ENCODE results near the gene DNAH11.

Gene DNAH11

GRCh38 chr7:21617916-21618390, 75.1 kb downstream of the DNAH11 start:
- H3K4me3 ChIP-seq (ENCODE audit: low read length): no peak overlapping the region
- no peak for TF ChIP-seq ZNF274 (IDR thresholded peaks at IDR 0.05; ENCODE audit: low read depth, low read length)

- no peak for TF ChIP-seq ZNF274 (IDR thresholded peaks at IDR 0.05; ENCODE audit: low read depth, low read length)
- no peak overlapping the region for H3K4me3 ChIP-seq (ENCODE audit: low read length)
Observed at GRCh38 chr7:21618706-21619105, 75.9 kb downstream of the DNAH11 start.

GRCh38 chr7:21620054-21620453, 77.2 kb downstream of the DNAH11 start:
- no peak for TF ChIP-seq ZNF274 (IDR thresholded peaks at IDR 0.05; ENCODE audit: low read depth, low read length)
- no peak overlapping the region for H3K4me3 ChIP-seq (ENCODE audit: low read length)

GRCh38 chr7:21624320-21624719, 81.5 kb downstream of the DNAH11 start:
- no peak for TF ChIP-seq ZNF274 (IDR thresholded peaks at IDR 0.05; ENCODE audit: low read depth, low read length)
- no peak overlapping the region for H3K4me3 ChIP-seq (ENCODE audit: low read length)

- no peak for TF ChIP-seq ZNF274 (IDR thresholded peaks at IDR 0.05; ENCODE audit: low read depth, low read length)
- H3K4me3 ChIP-seq (ENCODE audit: low read length): no peak overlapping the region
Observed at GRCh38 chr7:21636694-21637093, 93.9 kb downstream of the DNAH11 start.

GRCh38 chr7:21639206-21639868, 96.5 kb downstream of the DNAH11 start:
- H3K4me3 ChIP-seq (ENCODE audit: low read length): no peak overlapping the region
- no peak for TF ChIP-seq ZNF274 (IDR thresholded peaks at IDR 0.05; ENCODE audit: low read depth, low read length)

- no peak for TF ChIP-seq ZNF274 (IDR thresholded peaks at IDR 0.05; ENCODE audit: low read depth, low read length)
- H3K4me3 ChIP-seq (ENCODE audit: low read length): no peak overlapping the region
Observed at GRCh38 chr7:21640105-21640504, 97.3 kb downstream of the DNAH11 start.

GRCh38 chr7:21641546-21641945, 98.7 kb downstream of the DNAH11 start:
- no peak for TF ChIP-seq ZNF274 (IDR thresholded peaks at IDR 0.05; ENCODE audit: low read depth, low read length)

GRCh38 chr7:21642422-21642821, 99.6 kb downstream of the DNAH11 start:
- no peak overlapping the region for H3K4me3 ChIP-seq (ENCODE audit: low read length)
- no peak for TF ChIP-seq ZNF274 (IDR thresholded peaks at IDR 0.05; ENCODE audit: low read depth, low read length)

More at GRCh38 chr7:21641546-21641945, 98.7 kb downstream of the DNAH11 start:
- H3K4me3 ChIP-seq (ENCODE audit: low read length): no peak overlapping the region

GRCh38 chr7:21651697-21652096, 108.9 kb downstream of the DNAH11 start:
- TF ChIP-seq ZNF274 (IDR thresholded peaks at IDR 0.05; ENCODE audit: low read depth, low read length): no peak
- no peak overlapping the region for H3K4me3 ChIP-seq (ENCODE audit: low read length)

GRCh38 chr7:21653623-21654022, 110.8 kb downstream of the DNAH11 start:
- TF ChIP-seq ZNF274 (IDR thresholded peaks at IDR 0.05; ENCODE audit: low read depth, low read length): no peak
- H3K4me3 ChIP-seq (ENCODE audit: low read length): no peak overlapping the region

GRCh38 chr7:21656081-21656480, 113.2 kb downstream of the DNAH11 start:
- H3K4me3 ChIP-seq (ENCODE audit: low read length): no peak overlapping the region
- TF ChIP-seq ZNF274 (IDR thresholded peaks at IDR 0.05; ENCODE audit: low read depth, low read length): no peak

- no peak for TF ChIP-seq ZNF274 (IDR thresholded peaks at IDR 0.05; ENCODE audit: low read depth, low read length)
- H3K4me3 ChIP-seq (ENCODE audit: low read length): no peak overlapping the region
Observed at GRCh38 chr7:21656796-21657195, 114.0 kb downstream of the DNAH11 start.

- H3K4me3 ChIP-seq (ENCODE audit: low read length): no peak overlapping the region
- no peak for TF ChIP-seq ZNF274 (IDR thresholded peaks at IDR 0.05; ENCODE audit: low read depth, low read length)
Observed at GRCh38 chr7:21670496-21670895, 127.7 kb downstream of the DNAH11 start.

GRCh38 chr7:21671859-21672258, 129.0 kb downstream of the DNAH11 start:
- no peak for TF ChIP-seq ZNF274 (IDR thresholded peaks at IDR 0.05; ENCODE audit: low read depth, low read length)
- no peak overlapping the region for H3K4me3 ChIP-seq (ENCODE audit: low read length)

- H3K4me3 ChIP-seq (ENCODE audit: low read length): no peak overlapping the region
- TF ChIP-seq ZNF274 (IDR thresholded peaks at IDR 0.05; ENCODE audit: low read depth, low read length): no peak
Observed at GRCh38 chr7:21675255-21675654, 132.4 kb downstream of the DNAH11 start.
